ENCODE data around the gene BANK1. TPM values are rescaled to one million over a fixed set of nuclear protein-coding genes. Genes with fewer than 3 reads are reported as not detected.

The BANK1 gene
- total RNA-seq, 1 experiment from 2014 or later = 3.3 TPM

- TF ChIP-seq REST (IDR thresholded peaks at IDR 0.05; ENCODE audit: insufficient read depth in 1 of 2, low read depth in 2 of 2, low read length in 1 of 2) (no peak), SIN3A (IDR thresholded peaks at IDR 0.05; ENCODE audit: borderline replicate concordance, insufficient read depth, low read depth, low read length) (no peak), CTCF (IDR thresholded peaks at IDR 0.05) (no peak), TCF7L2 (IDR thresholded peaks at IDR 0.05; ENCODE audit: low read depth, low read length) (no peak), POLR2AphosphoS5 (IDR thresholded peaks at IDR 0.05; ENCODE audit: low read depth, low read length) (no peak)
- Histone ChIP-seq H3K4me3 (ENCODE audit: low read depth in 2 of 2, low read length in 2 of 2) (no peak overlapping the region), H3K27me3 (ENCODE audit: control insufficient read depth, insufficient read depth, low read length) (no peaks in the 10 kb centered on the region), H3K36me3 (ENCODE audit: control insufficient read depth, insufficient read depth, low read length) (no peaks in the 10 kb centered on the region), H3K9me3 (ENCODE audit: control insufficient read depth, insufficient read depth, low read depth, low read length) (peaks cover 3% of the 10 kb centered on the region; the same call in 1 of the 2 replicates), H3K27ac (ENCODE audit: low read length) (no peak overlapping the region), H3K4me1 (ENCODE audit: control insufficient read depth, insufficient read depth, low read length) (no peaks in the 10 kb centered on the region)
- ChIA-PET POLR2A (no interaction called here), CTCF (no interaction called here)
- ATAC-seq (no peak), DNase-seq (ENCODE audit: low read depth, low spot score) (no peak)
- BruUV-seq (replicated peaks) = no TSS peak
- intact Hi-C loops (cut with micrococcal nuclease; ENCODE audit: unreplicated experiment) (no loop called here), in situ Hi-C loops (cut with HindIII; ENCODE audit: low pct_unique_long_range_greater_than_20kb, low sequenced_read_pairs) (no loop called here)
Observed at GRCh38 chr4:102105983-102106382, 315.5 kb downstream of the BANK1 start.

- Histone ChIP-seq H3K4me3 (ENCODE audit: low read depth in 2 of 2, low read length in 2 of 2) (no peak overlapping the region), H3K27ac (ENCODE audit: low read length) (no peak overlapping the region), H3K36me3 (ENCODE audit: control insufficient read depth, insufficient read depth, low read length) (no peaks in the 10 kb centered on the region), H3K4me1 (ENCODE audit: control insufficient read depth, insufficient read depth, low read length) (no peaks in the 10 kb centered on the region), H3K27me3 (ENCODE audit: control insufficient read depth, insufficient read depth, low read length) (no peaks in the 10 kb centered on the region), H3K9me3 (ENCODE audit: control insufficient read depth, insufficient read depth, low read depth, low read length) (no peaks in the 10 kb centered on the region)
- CTCF ChIA-PET = no interaction called here
- in situ Hi-C loops (cut with HindIII; ENCODE audit: low pct_unique_long_range_greater_than_20kb, low sequenced_read_pairs) (no loop called here), intact Hi-C loops (cut with micrococcal nuclease; ENCODE audit: unreplicated experiment) (no loop called here)
- BruUV-seq (replicated peaks) = no TSS peak
- POLR2A ChIA-PET = no interaction called here
- DNase-seq (ENCODE audit: low read depth, low spot score) (no peak), ATAC-seq (no peak)
- no peak for TF ChIP-seq CTCF (IDR thresholded peaks at IDR 0.05)
- no peak for TF ChIP-seq POLR2AphosphoS5 (IDR thresholded peaks at IDR 0.05; ENCODE audit: low read depth, low read length)
- TF ChIP-seq REST (IDR thresholded peaks at IDR 0.05; ENCODE audit: insufficient read depth in 1 of 2, low read depth in 2 of 2, low read length in 1 of 2) = no peak
- TF ChIP-seq TCF7L2 (IDR thresholded peaks at IDR 0.05; ENCODE audit: low read depth, low read length) = no peak
- TF ChIP-seq SIN3A (IDR thresholded peaks at IDR 0.05; ENCODE audit: borderline replicate concordance, insufficient read depth, low read depth, low read length) = no peak
Observed at GRCh38 chr4:102114118-102114630, 323.6 kb downstream of the BANK1 start.

Measured in Panc1 (cell line).